Measurements from ENCODE around the gene CHCHD6. TPM values are rescaled to one million over a fixed set of nuclear protein-coding genes. Genes with fewer than 3 reads are reported as not detected.

The CHCHD6 gene
- total and polyA plus RNA-seq, 2 of the 4 experiments (the other 2 are of a cell fraction) = 18.8 to 28.9 TPM

- peak overlapping the region; percentile 92 for H2AK9ac ChIP-seq (replicated peaks; ENCODE audit: low read depth, low read length, poor library complexity)
- peak overlapping the region; percentile 68 for H3K4me2 ChIP-seq (ENCODE audit: low read depth, low read length)
- in situ Hi-C loops (cut with MboI; ENCODE audit: low sequenced_read_pairs) (loop anchor here (5.0 kb wide), 1 partner anchor 230 kb away; no protein-coding TSS in a partner anchor), dilution Hi-C loops (cut with HindIII; ENCODE audit: low sequenced_read_pairs, unreplicated experiment) (no loop called here), intact Hi-C loops (cut with micrococcal nuclease) (loop anchor here (1.0 to 10.0 kb wide), 6 partner anchors 20 to 473 kb away; partner anchors contain the start of gene CHST13)
- H3K9ac ChIP-seq (ENCODE audit: low read depth, low read length) = peak overlapping the region; percentile 67
- H3K23ac ChIP-seq (ENCODE audit: low read depth, low read length) = peak overlapping the region; percentile 13; the same call in 1 of the 2 replicates
- ChIA-PET CTCF (interaction anchor here (0.6 to 2.2 kb wide), 8 partner anchors 14 to 324 kb away, joined by 3 to 14 read pairs (median 4); no protein-coding TSS in a partner anchor), POLR2A (ENCODE audit: unreplicated experiment) (interaction anchor here (0.6 kb wide), 1 partner anchor 264 kb away, joined by 3 read pairs; no protein-coding TSS in a partner anchor)
- BruUV-seq (replicated peaks) = no TSS peak
- peaks cover 34% of the 10 kb centered on the region for H4K20me1 ChIP-seq (ENCODE audit: insufficient read depth, low read length)
- H3K56ac ChIP-seq (ENCODE audit: extremely low read depth, insufficient read depth, low read length) = no peak overlapping the region
- no peaks in the 10 kb centered on the region for H3K36me3 ChIP-seq (ENCODE audit: control insufficient read depth, insufficient read depth, low read length)
- H2BK5ac ChIP-seq (ENCODE audit: low read depth, low read length, poor library complexity, severe bottlenecking) = no peak overlapping the region
- peak overlapping the region; percentile 4 for H2BK120ac ChIP-seq (ENCODE audit: low read depth, low read length)
- peak overlapping the region; percentile 55 for H3K4me3 ChIP-seq (ENCODE audit: insufficient read depth, low read depth, low read length)
- DNase-seq (peak; percentile 27), ATAC-seq (ENCODE audit: low read depth) (no peak)
- peaks cover 9% of the 10 kb centered on the region; the same call in 1 of the 2 replicates for H3K9me1 ChIP-seq (ENCODE audit: insufficient read depth, low read length)
- H2BK20ac ChIP-seq (ENCODE audit: low read depth, low read length) = no peak overlapping the region; the same call in 1 of the 2 replicates
- peak overlapping the region; percentile 51 to 88; a peak in 3 of 4 replicates for H4K8ac ChIP-seq (ENCODE audit: low read depth in 2 of 2, low read length in 2 of 2)
- H3K9me3 ChIP-seq (ENCODE audit: control insufficient read depth, insufficient read depth, low read length) = no peaks in the 10 kb centered on the region
- H3K79me1 ChIP-seq (ENCODE audit: low read depth in 1 of 2, low read length in 2 of 2) = peaks cover 5 to 32% of the 10 kb centered on the region in 2 experiments; a peak in 2 of 4 replicates
- H3K4me1 ChIP-seq (ENCODE audit: control insufficient read depth, insufficient read depth, low read length) = peaks cover 14% of the 10 kb centered on the region; the same call in 1 of the 2 replicates
- peak overlapping the region; percentile 50 for H4K91ac ChIP-seq (ENCODE audit: insufficient read depth, low read depth, low read length)
- 0 out of 2 replicates have a peak overlapping the region, but pooled peaks have one; percentile 10 for H4K5ac ChIP-seq (ENCODE audit: low read depth, low read length)
- H3K4ac ChIP-seq (ENCODE audit: low read depth, low read length) = peak overlapping the region; percentile 8
- H3K18ac ChIP-seq (ENCODE audit: low read depth, low read length) = peak overlapping the region; percentile 25; the same call in 1 of the 2 replicates
- 0% methylated on average over 2 of the region's 12 CpGs; no CpG with 5 or more reads in 1 of the 2 experiments for WGBS, 2 experiments (ENCODE audit: extremely low coverage in 2 of 2, insufficient read length in 1 of 2)
- peak overlapping the region; percentile 13; the same call in 1 of the 2 replicates for H3K27ac ChIP-seq (ENCODE audit: insufficient read depth, low read length)
- H2AFZ ChIP-seq (replicated peaks; ENCODE audit: low read length, poor library complexity) = peak overlapping the region; percentile 100
- no peaks in the 10 kb centered on the region; the same call in 1 of the 2 replicates for H3K27me3 ChIP-seq (ENCODE audit: control insufficient read depth, insufficient read depth, low read length)
- peak overlapping the region; percentile 50 for H2AK5ac ChIP-seq (ENCODE audit: low read depth, low read length)
- no peak overlapping the region; the same call in 2 of the 3 replicates for H2BK15ac ChIP-seq (ENCODE audit: low read depth, low read length)
- peak overlapping the region; percentile 14; the same call in 1 of the 2 replicates for H3K14ac ChIP-seq (replicated peaks; ENCODE audit: low read depth, low read length)
- no peak for TF ChIP-seq RAD21 (IDR thresholded peaks at IDR 0.05; ENCODE audit: low read length)
- no peak for TF ChIP-seq MAFK (IDR thresholded peaks at IDR 0.05; ENCODE audit: low read depth, low read length)
- no peak for TF ChIP-seq MAZ (IDR thresholded peaks at IDR 0.05; ENCODE audit: borderline replicate concordance, low read depth, low read length)
- no peak for TF ChIP-seq SMC3 (IDR thresholded peaks at IDR 0.05; ENCODE audit: low read depth, low read length)
- TF ChIP-seq POLR2A (IDR thresholded peaks at IDR 0.05; ENCODE audit: low read depth, low read length) = no peak
- no peak for TF ChIP-seq RFX5 (IDR thresholded peaks at IDR 0.05; ENCODE audit: low read depth, low read length)
- TF ChIP-seq RCOR1 (IDR thresholded peaks at IDR 0.05; ENCODE audit: insufficient replicate concordance, low read length) = no peak
- TF ChIP-seq, protein P1, sequence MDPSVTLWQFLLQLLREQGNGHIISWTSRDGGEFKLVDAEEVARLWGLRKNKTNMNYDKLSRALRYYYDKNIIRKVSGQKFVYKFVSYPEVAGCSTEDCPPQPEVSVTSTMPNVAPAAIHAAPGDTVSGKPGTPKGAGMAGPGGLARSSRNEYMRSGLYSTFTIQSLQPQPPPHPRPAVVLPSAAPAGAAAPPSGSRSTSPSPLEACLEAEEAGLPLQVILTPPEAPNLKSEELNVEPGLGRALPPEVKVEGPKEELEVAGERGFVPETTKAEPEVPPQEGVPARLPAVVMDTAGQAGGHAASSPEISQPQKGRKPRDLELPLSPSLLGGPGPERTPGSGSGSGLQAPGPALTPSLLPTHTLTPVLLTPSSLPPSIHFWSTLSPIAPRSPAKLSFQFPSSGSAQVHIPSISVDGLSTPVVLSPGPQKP (IDR thresholded peaks at IDR 0.05; ENCODE audit: borderline replicate concordance, low read depth, low read length) = no peak
- no peak for TF ChIP-seq NFE2L2 (IDR thresholded peaks at IDR 0.05; ENCODE audit: low read depth, low read length)
- no peak for TF ChIP-seq BHLHE40 (IDR thresholded peaks at IDR 0.05; ENCODE audit: low read depth, low read length)
- no peak for TF ChIP-seq CEBPB (IDR thresholded peaks at IDR 0.05; ENCODE audit: low read depth, low read length)
- TF ChIP-seq, protein P2, sequence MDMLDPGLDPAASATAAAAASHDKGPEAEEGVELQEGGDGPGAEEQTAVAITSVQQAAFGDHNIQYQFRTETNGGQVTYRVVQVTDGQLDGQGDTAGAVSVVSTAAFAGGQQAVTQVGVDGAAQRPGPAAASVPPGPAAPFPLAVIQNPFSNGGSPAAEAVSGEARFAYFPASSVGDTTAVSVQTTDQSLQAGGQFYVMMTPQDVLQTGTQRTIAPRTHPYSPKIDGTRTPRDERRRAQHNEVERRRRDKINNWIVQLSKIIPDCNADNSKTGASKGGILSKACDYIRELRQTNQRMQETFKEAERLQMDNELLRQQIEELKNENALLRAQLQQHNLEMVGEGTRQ (IDR thresholded peaks at IDR 0.05; ENCODE audit: low read depth, low read length) = no peak
- no peak for TF ChIP-seq FOS (IDR thresholded peaks at IDR 0.05; ENCODE audit: low read depth, low read length)
- TF ChIP-seq, protein P3, sequence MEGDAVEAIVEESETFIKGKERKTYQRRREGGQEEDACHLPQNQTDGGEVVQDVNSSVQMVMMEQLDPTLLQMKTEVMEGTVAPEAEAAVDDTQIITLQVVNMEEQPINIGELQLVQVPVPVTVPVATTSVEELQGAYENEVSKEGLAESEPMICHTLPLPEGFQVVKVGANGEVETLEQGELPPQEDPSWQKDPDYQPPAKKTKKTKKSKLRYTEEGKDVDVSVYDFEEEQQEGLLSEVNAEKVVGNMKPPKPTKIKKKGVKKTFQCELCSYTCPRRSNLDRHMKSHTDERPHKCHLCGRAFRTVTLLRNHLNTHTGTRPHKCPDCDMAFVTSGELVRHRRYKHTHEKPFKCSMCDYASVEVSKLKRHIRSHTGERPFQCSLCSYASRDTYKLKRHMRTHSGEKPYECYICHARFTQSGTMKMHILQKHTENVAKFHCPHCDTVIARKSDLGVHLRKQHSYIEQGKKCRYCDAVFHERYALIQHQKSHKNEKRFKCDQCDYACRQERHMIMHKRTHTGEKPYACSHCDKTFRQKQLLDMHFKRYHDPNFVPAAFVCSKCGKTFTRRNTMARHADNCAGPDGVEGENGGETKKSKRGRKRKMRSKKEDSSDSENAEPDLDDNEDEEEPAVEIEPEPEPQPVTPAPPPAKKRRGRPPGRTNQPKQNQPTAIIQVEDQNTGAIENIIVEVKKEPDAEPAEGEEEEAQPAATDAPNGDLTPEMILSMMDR (conservative IDR thresholded peaks at IDR 0.05; ENCODE audit: low read depth, low read length) = no peak
- no peak for TF ChIP-seq CHD1 (IDR thresholded peaks at IDR 0.05; ENCODE audit: low read depth, low read length)
These were observed 278.1 kb downstream of the CHCHD6 start for GRCh38 chr3:126982126-126982470.

All from IMR-90 (cell line).